Right ventricle myocardium superior (tissue), 1 donor: ENCODE measurements around the gene NBDY. TPM values are rescaled to one million over a fixed set of nuclear protein-coding genes. Genes with fewer than 3 reads are reported as not detected.

Experiments used
- ATAC-seq: fragments of 200-7000 bp; cut with Tn5 transposase; one replicate; pipeline ENCODE4 v1.9.1; 2020; ENCODE audit warnings: mild to moderate bottlenecking; ENCODE audit not compliant: poor library complexity
- DNase-seq: peaks from one replicate; pipeline ENCODE4 v3.0.0-alpha.2; 2020
- intact Hi-C: fragments of 100-400 bp; cut with DNase I; formaldehyde crosslinking; loops from one replicate; pipeline ENCODE4 v1.11.2; 2022
- total RNA-seq: library from RNA; stranded (reverse); fragmentation: NEBNext Ultra II Directional; extraction: Animal tissue kit (Norgen Biotek cat#: 25700); gene quantifications from one replicate; pipeline ENCODE4 v1.2.1, GENCODE V29; 2021
- donor health status: DM: no; HTN: yes; CAD: no; lungs with severe emphysema.

NBDY gene
- total RNA-seq, 1 donor from 2014 or later = 22.3 TPM

GRCh38 chrX:56813318-56813837 lies 84.3 kb downstream of the NBDY start:
- intact Hi-C loops = no loop called here
- ATAC-seq = peak; percentile 55
- no peak for DNase-seq

- intact Hi-C loops = no loop called here
- ATAC-seq (no peak), DNase-seq (no peak)
Measured at GRCh38 chrX:56817179-56817578, 88.1 kb downstream of the NBDY start.

- DNase-seq (no peak), ATAC-seq (no peak)
- intact Hi-C loops = no loop called here
Measured at GRCh38 chrX:56826020-56826419, 97.0 kb downstream of the NBDY start.

GRCh38 chrX:56833626-56834025 lies 104.6 kb downstream of the NBDY start:
- no peak for DNase-seq
- ATAC-seq = no peak
- intact Hi-C loops = no loop called here

- DNase-seq = no peak
- no peak for ATAC-seq
- intact Hi-C loops = no loop called here
Measured at GRCh38 chrX:56853436-56853835, 124.4 kb downstream of the NBDY start.

- ATAC-seq = no peak
- intact Hi-C loops = no loop called here
- DNase-seq = no peak
Measured at GRCh38 chrX:56857042-56857441, 128.0 kb downstream of the NBDY start.

GRCh38 chrX:56860888-56861287 lies 131.8 kb downstream of the NBDY start:
- intact Hi-C loops = no loop called here
- no peak for DNase-seq
- ATAC-seq = no peak

Other genes starting within 250 kb of the NBDY start
- 27.2 TPM for gene UBQLN2, start 165.6 kb upstream of the NBDY start, total RNA-seq